ENCODE data around the gene PDZRN3. TPM values are rescaled to one million over a fixed set of nuclear protein-coding genes. Genes with fewer than 3 reads are reported as not detected.

Gene PDZRN3
- total and polyA plus RNA-seq, 2 donors (not counting 3 experiments of a cell fraction or from before 2014, with no cell fraction given), result not detected

- no peaks in the 10 kb centered on the region for H3K4me1 ChIP-seq (ENCODE audit: control insufficient read depth, extremely low read depth, insufficient read depth, low read length)
- H3K9me1 ChIP-seq (replicated peaks; ENCODE audit: control insufficient read depth, extremely low read depth, insufficient read depth, low read length), result no peaks in the 10 kb centered on the region
- H3K9ac ChIP-seq (replicated peaks; ENCODE audit: extremely low read depth, insufficient read depth, low read length), result no peak overlapping the region
- no peaks in the 10 kb centered on the region for H4K20me1 ChIP-seq (replicated peaks; ENCODE audit: control insufficient read depth, extremely low read depth, insufficient read depth, low read length)
- H2AFZ ChIP-seq (ENCODE audit: low read depth, low read length), result no peak overlapping the region
- H3K27ac ChIP-seq (ENCODE audit: insufficient read depth, low read depth, low read length), result no peak overlapping the region
- CTCF ChIA-PET, result no interaction called here
- no peak for TF ChIP-seq GATA2 (IDR thresholded peaks at IDR 0.05; ENCODE audit: insufficient read depth, insufficient read length, low read depth, low read length)
- no peak for TF ChIP-seq FOS (IDR thresholded peaks at IDR 0.05; ENCODE audit: borderline replicate concordance, insufficient read depth, low read length)
- no peak for TF ChIP-seq POLR2A (IDR thresholded peaks at IDR 0.05; ENCODE audit: low read depth, low read length)
- no peak for TF ChIP-seq JUN (IDR thresholded peaks at IDR 0.05; ENCODE audit: borderline replicate concordance, insufficient read depth, insufficient read length, low read depth)
- no peak for TF ChIP-seq POLR2AphosphoS5 (IDR thresholded peaks at IDR 0.05; ENCODE audit: insufficient read depth, low read depth, low read length)
- TF ChIP-seq MYC (IDR thresholded peaks at IDR 0.05; ENCODE audit: low read depth, low read length), result no peak
- TF ChIP-seq EZH2 (IDR thresholded peaks at IDR 0.05; ENCODE audit: borderline replicate concordance, low read depth, low read length, severe bottlenecking), result no peak
- no peak for FAIRE-seq
- H3K9me3 ChIP-seq (replicated peaks; ENCODE audit: control insufficient read depth, insufficient read depth, low read length), result no peaks in the 10 kb centered on the region
- no TSS peak for BruUV-seq (replicated peaks)
- no peak overlapping the region for H3K4me2 ChIP-seq (ENCODE audit: insufficient read depth, low read length)
- intact Hi-C loops (cut with micrococcal nuclease) (no loop called here), dilution Hi-C loops (cut with MboI; ENCODE audit: extremely low pct_ligation_motif_present, low sequenced_read_pairs) (no loop called here)
- no peaks in the 10 kb centered on the region for H3K79me2 ChIP-seq (ENCODE audit: control insufficient read depth, insufficient read depth, low read length)
- DNase-seq (ENCODE audit: low read depth, low spot score), result no peak
- no peaks in the 10 kb centered on the region for H3K27me3 ChIP-seq (ENCODE audit: control insufficient read depth in 2 of 2, insufficient read depth in 2 of 2, low read length in 2 of 2)
- H3K36me3 ChIP-seq (ENCODE audit: control insufficient read depth in 2 of 2, extremely low read depth in 1 of 2, insufficient read depth in 2 of 2, low read length in 2 of 2), result no peaks in the 10 kb centered on the region
- no peak overlapping the region for H3K4me3 ChIP-seq (replicated peaks in 1 of 3; ENCODE audit: insufficient read depth in 1 of 3, low read depth in 1 of 3, low read length in 3 of 3)
- POLR2A ChIA-PET, result no interaction called here
These were observed 223.0 kb downstream of the PDZRN3 start for GRCh38 chr3:73401616-73402279.

- BruUV-seq (replicated peaks), result no TSS peak
- H3K9ac ChIP-seq (replicated peaks; ENCODE audit: extremely low read depth, insufficient read depth, low read length), result no peak overlapping the region
- no peaks in the 10 kb centered on the region for H3K4me1 ChIP-seq (ENCODE audit: control insufficient read depth, extremely low read depth, insufficient read depth, low read length)
- TF ChIP-seq GATA2 (IDR thresholded peaks at IDR 0.05; ENCODE audit: insufficient read depth, insufficient read length, low read depth, low read length), result peak; percentile 39
- no peak for TF ChIP-seq POLR2A (IDR thresholded peaks at IDR 0.05; ENCODE audit: low read depth, low read length)
- H3K79me2 ChIP-seq (ENCODE audit: control insufficient read depth, insufficient read depth, low read length), result no peaks in the 10 kb centered on the region
- no peaks in the 10 kb centered on the region for H3K9me3 ChIP-seq (replicated peaks; ENCODE audit: control insufficient read depth, insufficient read depth, low read length)
- H3K4me2 ChIP-seq (ENCODE audit: insufficient read depth, low read length), result no peak overlapping the region
- H4K20me1 ChIP-seq (replicated peaks; ENCODE audit: control insufficient read depth, extremely low read depth, insufficient read depth, low read length), result no peaks in the 10 kb centered on the region
- FAIRE-seq, result no peak
- DNase-seq (ENCODE audit: low read depth, low spot score), result no peak
- H3K9me1 ChIP-seq (replicated peaks; ENCODE audit: control insufficient read depth, extremely low read depth, insufficient read depth, low read length), result no peaks in the 10 kb centered on the region
- dilution Hi-C loops (cut with MboI; ENCODE audit: extremely low pct_ligation_motif_present, low sequenced_read_pairs) (no loop called here), intact Hi-C loops (cut with micrococcal nuclease) (no loop called here)
- H3K27me3 ChIP-seq (ENCODE audit: control insufficient read depth in 2 of 2, insufficient read depth in 2 of 2, low read length in 2 of 2), result no peaks in the 10 kb centered on the region
- no peak overlapping the region for H2AFZ ChIP-seq (ENCODE audit: low read depth, low read length)
- CTCF ChIA-PET, result no interaction called here
- POLR2A ChIA-PET, result no interaction called here
- no peaks in the 10 kb centered on the region for H3K36me3 ChIP-seq (ENCODE audit: control insufficient read depth in 2 of 2, extremely low read depth in 1 of 2, insufficient read depth in 2 of 2, low read length in 2 of 2)
- H3K4me3 ChIP-seq (replicated peaks in 1 of 3; ENCODE audit: insufficient read depth in 1 of 3, low read depth in 1 of 3, low read length in 3 of 3), result no peak overlapping the region
- H3K27ac ChIP-seq (ENCODE audit: insufficient read depth, low read depth, low read length), result no peak overlapping the region
These were observed 223.7 kb downstream of the PDZRN3 start for GRCh38 chr3:73401059-73401458.
